Upper lobe of left lung (tissue), 6 donors: ENCODE data around the gene IL4. TPM values are rescaled to one million over a fixed set of nuclear protein-coding genes. Genes with fewer than 3 reads are reported as not detected.

Experiments
- ATAC-seq, 2 donors: fragments of 200-7000 bp; cut with Tn5 transposase; one replicate each; pipeline ENCODE4 v1.9.1; 2022; ENCODE audit warnings: mild to moderate bottlenecking in 2 of 2, moderate library complexity in 2 of 2; ENCODE audit not compliant: low FRiP score in 2 of 2
- DNase-seq, 2 donors: peaks; one replicate each; pipeline ENCODE4 v3.0.0-alpha.2; 2019 to 2020
- H3K27ac ChIP-seq, 4 donors: fragments of 200-600 bp; sonication (generic); one replicate each; pipeline ENCODE4 v1.5.1; 2016 to 2019
- H3K27me3 ChIP-seq, 4 donors: fragments of 200-600 bp; sonication (generic); one replicate each; pipeline ENCODE4 v1.5.1; 2017 to 2019
- H3K36me3 ChIP-seq, 4 donors: fragments of 200-600 bp; sonication (generic); one replicate each; pipeline ENCODE4 v1.5.1; 2016 to 2019
- H3K4me1 ChIP-seq, 4 donors: fragments of 200-600 bp; sonication (generic); one replicate each; pipeline ENCODE4 v1.5.1; 2018 to 2019
- H3K4me3 ChIP-seq, 4 donors: fragments of 200-600 bp; sonication (generic); one replicate each; pipeline ENCODE4 v1.5.1; 2017 to 2019; ENCODE audit warnings: mild to moderate bottlenecking in 2 of 4, moderate library complexity in 1 of 4
- H3K9me3 ChIP-seq, 4 donors: fragments of 200-600 bp; sonication (generic); one replicate each; pipeline ENCODE4 v1.5.1; 2018 to 2019
- CTCF ChIP-seq, 6 experiments: fragments of 450-650 bp in 4 of 6; fragments of 200-600 bp in 2 of 6; sonication (generic) in 2 of 6; IDR thresholded peaks; one replicate each; pipeline ENCODE4 v1.5.1; 2016 to 2019; ENCODE audit warnings: antibody characterized with exemption in 6 of 6
- EP300 ChIP-seq, 4 donors: sonication (generic); formaldehyde crosslinking; IDR thresholded peaks; one replicate each; pipeline ENCODE4 v1.5.1; 2017; ENCODE audit warnings: antibody characterized with exemption in 4 of 4, control low read depth in 2 of 4
- POLR2A ChIP-seq, 4 donors: fragments of 450-650 bp; IDR thresholded peaks; one replicate each; pipeline ENCODE4 v1.5.1; 2016 to 2017; ENCODE audit warnings: antibody characterized with exemption in 4 of 4, mild to moderate bottlenecking in 2 of 4
- POLR2AphosphoS5 ChIP-seq, 2 donors: sonication (generic); formaldehyde crosslinking; IDR thresholded peaks; one replicate each; pipeline ENCODE4 v1.5.1; 2017; ENCODE audit warnings: antibody characterized with exemption in 2 of 2
- WGBS, 2 donors: methylation state at CpG; one replicate each; pipeline ENCODE4 v1.1.5; 2017 to 2018; 5-methylcytosine and 5-hydroxymethylcytosine counted together
- total RNA-seq, 6 donors: library from RNA; depleted of rRNA in 4 of 6; stranded (reverse); fragments of >200 nt in 4 of 6; gene quantifications; one replicate each; pipeline versions ENCODE4 v1.1.0 to v1.2.1, GENCODE V29; 2016 to 2021
- donor health status: DM: no; HTN: no; CAD: no; lungs with moderate emphysema.
- donor health status: DM: no; HTN: yes; CAD: no; lungs with severe emphysema.

The IL4 gene
- total RNA-seq, 6 donors from 2014 or later: not detected

- WGBS, 2 donors: 85 to 88% methylated on average over 4 of the region's 4 CpGs
- Histone ChIP-seq H3K27me3 (no peaks in the 10 kb centered on the region), H3K9me3 (no peaks in the 10 kb centered on the region), H3K36me3 (peaks cover 5 to 46% (median 29%) of the 10 kb centered on the region in 4 donors), H3K27ac (no peak overlapping the region), H3K4me3 (no peak overlapping the region), H3K4me1 (no peaks in the 10 kb centered on the region)
- TF ChIP-seq POLR2A (IDR thresholded peaks at IDR 0.05): no peak
- TF ChIP-seq EP300 (IDR thresholded peaks at IDR 0.05): no peak
- no peak for TF ChIP-seq POLR2AphosphoS5 (IDR thresholded peaks at IDR 0.05)
- TF ChIP-seq CTCF (IDR thresholded peaks at IDR 0.05): no peak
- DNase-seq: no peak
- no peak for ATAC-seq
Measured at GRCh38 chr5:132635873-132636272, 37.9 kb upstream of the IL4 start.

- no peaks in the 10 kb centered on the region for H3K9me3 ChIP-seq
- H3K27ac ChIP-seq: no peak overlapping the region
- ATAC-seq: no peak
- WGBS, 2 donors: 88 to 92% methylated on average over 4 of the region's 4 CpGs
- no peaks in the 10 kb centered on the region for H3K4me1 ChIP-seq
- H3K36me3 ChIP-seq: peaks cover 13 to 60% (median 34%) of the 10 kb centered on the region in 4 donors
- H3K27me3 ChIP-seq: no peaks in the 10 kb centered on the region
- DNase-seq: no peak
- no peak overlapping the region for H3K4me3 ChIP-seq
- no peak for TF ChIP-seq POLR2AphosphoS5 (IDR thresholded peaks at IDR 0.05)
- no peak for TF ChIP-seq POLR2A (IDR thresholded peaks at IDR 0.05)
- no peak for TF ChIP-seq CTCF (IDR thresholded peaks at IDR 0.05)
Measured at GRCh38 chr5:132637241-132637640, 36.5 kb upstream of the IL4 start.

- TF ChIP-seq POLR2A (IDR thresholded peaks at IDR 0.05) (no peak), CTCF (IDR thresholded peaks at IDR 0.05) (no peak), EP300 (IDR thresholded peaks at IDR 0.05) (no peak), POLR2AphosphoS5 (IDR thresholded peaks at IDR 0.05) (no peak)
- Histone ChIP-seq H3K4me1 (no peaks in the 10 kb centered on the region), H3K36me3 (peaks cover 13 to 71% (median 40%) of the 10 kb centered on the region in 4 donors), H3K9me3 (no peaks in the 10 kb centered on the region), H3K27ac (no peak overlapping the region), H3K4me3 (no peak overlapping the region), H3K27me3 (no peaks in the 10 kb centered on the region)
- DNase-seq (no peak), ATAC-seq (no peak)
- WGBS, 2 donors: 63 to 71% methylated on average over 2 of the region's 2 CpGs
Measured at GRCh38 chr5:132639706-132640130, 34.1 kb upstream of the IL4 start.

GRCh38 chr5:132640613-132641012, 33.2 kb upstream of the IL4 start:
- H3K36me3 ChIP-seq: peaks cover 13 to 71% (median 40%) of the 10 kb centered on the region in 4 donors
- WGBS, 2 donors: 85 to 100% methylated on average over 4 of the region's 4 CpGs

More at GRCh38 chr5:132640613-132641012, 33.2 kb upstream of the IL4 start:
- ATAC-seq: no peak
- no peaks in the 10 kb centered on the region for H3K27me3 ChIP-seq
- H3K4me1 ChIP-seq: no peaks in the 10 kb centered on the region
- no peak overlapping the region for H3K4me3 ChIP-seq
- no peak for DNase-seq
- no peaks in the 10 kb centered on the region for H3K9me3 ChIP-seq
- no peak for TF ChIP-seq CTCF (IDR thresholded peaks at IDR 0.05)
- no peak for TF ChIP-seq EP300 (IDR thresholded peaks at IDR 0.05)
- TF ChIP-seq POLR2A (IDR thresholded peaks at IDR 0.05): no peak
- TF ChIP-seq POLR2AphosphoS5 (IDR thresholded peaks at IDR 0.05): no peak
- no peak overlapping the region for H3K27ac ChIP-seq
